ENCODE results near the gene COP1.
"Not testable (repeated sequence)": the region's sequence is repeated elsewhere in the genome, so short reads cannot be mapped to it uniquely, and the experiment has no call there.

Gene COP1

GRCh38 chr1:176206006-176206960 lies 803 bp downstream of the COP1 start:
- H3K4me3 Mint-ChIP-seq: peak overlapping the region; percentile 96 to 98
- no peaks in the 10 kb centered on the region for H3K9me3 Mint-ChIP-seq
- H3K4me1 Mint-ChIP-seq: peaks cover 45% of the 10 kb centered on the region
- DNase-seq (peak; percentile 60 to 64), ATAC-seq (peak; percentile 55)
- H3K27me3 Mint-ChIP-seq: no peaks in the 10 kb centered on the region
- H3K27ac Mint-ChIP-seq: peak overlapping the region; percentile 69 to 95

- no peaks in the 10 kb centered on the region for H3K9me3 Mint-ChIP-seq
- H3K4me3 Mint-ChIP-seq: peak overlapping the region; percentile 87 to 98
- ATAC-seq: no peak
- no peak for DNase-seq
- peak overlapping the region; percentile 22 to 27 for H3K27ac Mint-ChIP-seq
- H3K27me3 Mint-ChIP-seq: no peaks in the 10 kb centered on the region
- H3K4me1 Mint-ChIP-seq: peaks cover 51% of the 10 kb centered on the region
Measured at GRCh38 chr1:176205332-176205914, 1.7 kb downstream of the COP1 start.

- Mint-ChIP-seq H3K4me1 (peaks cover 59% of the 10 kb centered on the region), H3K4me3 (peak overlapping the region; percentile 87 to 98)
- ATAC-seq, H3K27ac Mint-ChIP-seq, DNase-seq, H3K9me3 Mint-ChIP-seq, H3K27me3 Mint-ChIP-seq: not testable (repeated sequence)
Measured at GRCh38 chr1:176204655-176205054, 2.4 kb downstream of the COP1 start.

- peaks cover 63% of the 10 kb centered on the region for H3K4me1 Mint-ChIP-seq
- peak overlapping the region in 1 of 2 donors; percentile 26 for H3K4me3 Mint-ChIP-seq
- ATAC-seq (no peak), DNase-seq (no peak)
- H3K27me3 Mint-ChIP-seq: no peaks in the 10 kb centered on the region
- H3K27ac Mint-ChIP-seq: no peak overlapping the region
- peaks cover 0 to under 1% of the 10 kb centered on the region in 2 donors for H3K9me3 Mint-ChIP-seq
Measured at GRCh38 chr1:176203735-176204134, 3.4 kb downstream of the COP1 start.

- Mint-ChIP-seq H3K27me3 (no peaks in the 10 kb centered on the region), H3K4me1 (peaks cover 68% of the 10 kb centered on the region), H3K9me3 (peaks cover 0 to 5% of the 10 kb centered on the region in 2 donors), H3K27ac (no peak overlapping the region), H3K4me3 (no peak overlapping the region)
- DNase-seq (no peak), ATAC-seq (no peak)
Measured at GRCh38 chr1:176201568-176201967, 5.5 kb downstream of the COP1 start.

- DNase-seq: no peak
- Mint-ChIP-seq H3K27me3 (no peaks in the 10 kb centered on the region), H3K4me3 (no peak overlapping the region), H3K4me1 (peaks cover 74% of the 10 kb centered on the region), H3K27ac (no peak overlapping the region), H3K9me3 (peaks cover 0 to 5% of the 10 kb centered on the region in 2 donors)
- no peak for ATAC-seq
Measured at GRCh38 chr1:176199707-176200106, 7.4 kb downstream of the COP1 start.

GRCh38 chr1:176198413-176198812 lies 8.7 kb downstream of the COP1 start:
- no peaks in the 10 kb centered on the region for H3K27me3 Mint-ChIP-seq
- H3K9me3 Mint-ChIP-seq: peaks cover 5 to 10% of the 10 kb centered on the region in 2 donors
- no peak overlapping the region for H3K27ac Mint-ChIP-seq
- peaks cover 75% of the 10 kb centered on the region for H3K4me1 Mint-ChIP-seq
- H3K4me3 Mint-ChIP-seq: no peak overlapping the region
- no peak for DNase-seq
- ATAC-seq: no peak

- Mint-ChIP-seq H3K4me1 (peaks cover 82% of the 10 kb centered on the region), H3K9me3 (peaks cover 9 to 11% of the 10 kb centered on the region in 2 donors), H3K4me3 (peak overlapping the region; percentile 74 to 76), H3K27me3 (no peaks in the 10 kb centered on the region), H3K27ac (no peak overlapping the region)
- ATAC-seq (no peak), DNase-seq (no peak)
Measured at GRCh38 chr1:176196728-176197127, 10.4 kb downstream of the COP1 start.

GRCh38 chr1:176195547-176195946 lies 11.5 kb downstream of the COP1 start:
- Mint-ChIP-seq H3K4me3 (no peak overlapping the region), H3K27me3 (no peaks in the 10 kb centered on the region), H3K9me3 (peaks cover 9 to 11% of the 10 kb centered on the region in 2 donors), H3K27ac (no peak overlapping the region), H3K4me1 (peaks cover 79% of the 10 kb centered on the region)
- ATAC-seq (no peak), DNase-seq (no peak)

- Mint-ChIP-seq H3K27ac (peak overlapping the region in 1 of 2 donors; percentile 48), H3K9me3 (peaks cover 8 to 11% of the 10 kb centered on the region in 2 donors), H3K4me3 (peak overlapping the region in 1 of 2 donors; percentile 17), H3K4me1 (peaks cover 75% of the 10 kb centered on the region), H3K27me3 (no peaks in the 10 kb centered on the region)
- ATAC-seq (no peak), DNase-seq (no peak)
Measured at GRCh38 chr1:176193663-176194062, 13.4 kb downstream of the COP1 start.

GRCh38 chr1:176193023-176193422 lies 14.1 kb downstream of the COP1 start:
- H3K4me1 Mint-ChIP-seq: peaks cover 78% of the 10 kb centered on the region
- H3K27ac Mint-ChIP-seq: no peak overlapping the region
- ATAC-seq (peak; percentile 88), DNase-seq (no peak)
- peak overlapping the region; percentile 24 to 62 for H3K4me3 Mint-ChIP-seq
- H3K9me3 Mint-ChIP-seq: peaks cover 4 to 11% of the 10 kb centered on the region in 2 donors
- no peaks in the 10 kb centered on the region for H3K27me3 Mint-ChIP-seq

- peaks cover 2 to 4% of the 10 kb centered on the region in 2 donors for H3K9me3 Mint-ChIP-seq
- peaks cover 64% of the 10 kb centered on the region for H3K4me1 Mint-ChIP-seq
- DNase-seq: no peak
- H3K27me3 Mint-ChIP-seq: no peaks in the 10 kb centered on the region
- H3K27ac Mint-ChIP-seq: no peak overlapping the region
- H3K4me3 Mint-ChIP-seq: no peak overlapping the region
- ATAC-seq: no peak
Measured at GRCh38 chr1:176188604-176189003, 18.5 kb downstream of the COP1 start.

- no peak overlapping the region for H3K27ac Mint-ChIP-seq
- H3K4me3 Mint-ChIP-seq: no peak overlapping the region
- no peaks in the 10 kb centered on the region for H3K9me3 Mint-ChIP-seq
- no peaks in the 10 kb centered on the region for H3K27me3 Mint-ChIP-seq
- DNase-seq (no peak), ATAC-seq (no peak)
- peaks cover 59% of the 10 kb centered on the region for H3K4me1 Mint-ChIP-seq
Measured at GRCh38 chr1:176187001-176187400, 20.1 kb downstream of the COP1 start.

GRCh38 chr1:176183618-176184017 lies 23.5 kb downstream of the COP1 start:
- no peak for DNase-seq
- H3K27ac Mint-ChIP-seq: peak overlapping the region in 1 of 2 donors; percentile 20
- peak; percentile 61 for ATAC-seq
- no peaks in the 10 kb centered on the region for H3K27me3 Mint-ChIP-seq
- H3K4me1 Mint-ChIP-seq: peaks cover 60% of the 10 kb centered on the region
- peak overlapping the region in 1 of 2 donors; percentile 40 for H3K4me3 Mint-ChIP-seq
- no peaks in the 10 kb centered on the region for H3K9me3 Mint-ChIP-seq

GRCh38 chr1:176178316-176178715 lies 28.8 kb downstream of the COP1 start:
- H3K4me1 Mint-ChIP-seq: peaks cover 55% of the 10 kb centered on the region
- H3K9me3 Mint-ChIP-seq: no peaks in the 10 kb centered on the region
- ATAC-seq: no peak

GRCh38 chr1:176177764-176178163 lies 29.3 kb downstream of the COP1 start:
- ATAC-seq: peak; percentile 98
- H3K4me3 Mint-ChIP-seq: peak overlapping the region; percentile 5 to 74

More at GRCh38 chr1:176178316-176178715, 28.8 kb downstream of the COP1 start:
- no peak for DNase-seq
- peak overlapping the region in 1 of 2 donors; percentile 74 for H3K4me3 Mint-ChIP-seq
- no peaks in the 10 kb centered on the region for H3K27me3 Mint-ChIP-seq
- peak overlapping the region; percentile 73 to 94 for H3K27ac Mint-ChIP-seq

More at GRCh38 chr1:176177764-176178163, 29.3 kb downstream of the COP1 start:
- H3K27me3 Mint-ChIP-seq: no peaks in the 10 kb centered on the region
- no peaks in the 10 kb centered on the region for H3K9me3 Mint-ChIP-seq
- DNase-seq: no peak
- peaks cover 53% of the 10 kb centered on the region for H3K4me1 Mint-ChIP-seq
- H3K27ac Mint-ChIP-seq: peak overlapping the region; percentile 44 to 94
